Activated T-cell treated with anti-CD3 and anti-CD28 coated beads, Interleukin-2, amount 50 U/mL, for 48 hours (primary cell): ENCODE results near the gene NBPF1.
"Not testable (repeated sequence)": the region's sequence is repeated elsewhere in the genome, so short reads cannot be mapped to it uniquely, and the experiment has no call there.

Source experiments
- DNase-seq, 2 experiments: peaks; one replicate each; pipeline ENCODE4 v3.0.0-alpha.2; 2020

Gene NBPF1

DNA sequence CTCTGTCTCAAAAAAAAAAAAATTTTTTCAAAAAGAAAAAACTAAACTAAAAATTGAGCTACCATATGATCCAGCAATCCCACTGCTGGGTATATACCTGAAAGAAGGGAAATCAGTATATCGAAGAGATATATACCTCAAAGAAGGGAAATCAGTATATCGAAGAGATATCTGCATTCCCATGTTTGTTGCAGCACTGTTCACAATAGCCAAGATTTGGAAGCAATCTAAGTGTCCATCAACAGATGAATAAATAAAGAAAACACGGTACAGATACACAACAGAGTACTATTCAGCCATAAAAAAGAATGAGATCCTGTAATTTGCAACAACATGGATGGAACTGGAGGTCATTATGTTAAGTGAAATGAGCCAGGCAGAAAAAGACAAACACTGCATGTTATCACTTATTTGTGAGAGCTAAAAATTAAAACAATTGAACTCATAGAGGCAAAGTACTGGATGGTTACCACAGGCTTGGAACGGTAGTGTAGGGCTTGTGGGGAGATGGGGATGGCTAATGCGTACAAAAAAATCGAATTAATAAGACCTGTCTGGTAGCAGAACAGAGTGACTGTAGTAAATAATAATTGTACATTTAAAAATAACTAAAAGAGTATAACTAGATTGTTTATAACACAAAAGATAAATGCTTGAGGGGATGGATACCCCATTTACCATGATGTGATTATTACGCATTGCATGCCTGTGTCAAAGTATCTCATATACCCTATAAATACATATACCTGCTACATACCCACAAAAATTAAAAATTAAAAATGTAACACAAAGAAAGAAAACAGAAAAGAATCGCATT lies 28.0 kb upstream of the NBPF1 start:
- DNase-seq = not testable (repeated sequence)

- DNase-seq = peak; percentile 19 to 21
Observed at GRCh38 chr1:16639091-16640031, 26.0 kb upstream of the NBPF1 start.

- peak; percentile 22 for DNase-seq
Observed at GRCh38 chr1:16637941-16638778, 24.8 kb upstream of the NBPF1 start.

DNA sequence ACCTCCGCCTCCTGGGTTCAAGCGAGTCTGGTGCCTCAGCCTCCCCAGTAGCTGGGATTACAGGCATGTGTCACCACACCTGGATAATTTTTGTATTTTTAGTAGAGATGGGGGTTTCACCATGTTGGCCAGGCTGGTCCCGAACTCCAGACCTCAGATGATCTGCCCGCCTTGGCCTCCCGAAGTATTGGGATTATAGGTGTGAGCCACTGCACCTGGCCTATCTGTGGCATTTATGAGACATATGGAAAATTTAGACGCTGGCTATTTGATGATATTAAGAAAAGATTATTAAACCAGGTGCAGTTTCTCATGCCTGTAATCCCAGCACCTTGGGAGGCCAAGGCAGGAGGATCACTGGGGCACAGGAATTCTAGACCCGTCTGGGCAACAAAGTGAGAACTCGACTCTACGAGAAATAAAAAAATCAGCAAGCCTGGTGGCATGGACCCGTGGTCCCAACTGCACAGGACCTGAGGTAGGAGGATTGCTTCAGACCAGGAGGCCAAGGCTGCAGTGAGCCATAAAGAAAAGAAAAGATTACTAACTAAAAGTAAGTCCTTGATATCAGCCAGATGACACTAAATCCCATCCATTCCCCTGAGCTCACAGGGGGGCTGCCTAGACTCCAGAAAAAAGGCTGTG lies 23.3 kb upstream of the NBPF1 start:
- DNase-seq = peak in 1 of 2 experiments; percentile 26

DNA sequence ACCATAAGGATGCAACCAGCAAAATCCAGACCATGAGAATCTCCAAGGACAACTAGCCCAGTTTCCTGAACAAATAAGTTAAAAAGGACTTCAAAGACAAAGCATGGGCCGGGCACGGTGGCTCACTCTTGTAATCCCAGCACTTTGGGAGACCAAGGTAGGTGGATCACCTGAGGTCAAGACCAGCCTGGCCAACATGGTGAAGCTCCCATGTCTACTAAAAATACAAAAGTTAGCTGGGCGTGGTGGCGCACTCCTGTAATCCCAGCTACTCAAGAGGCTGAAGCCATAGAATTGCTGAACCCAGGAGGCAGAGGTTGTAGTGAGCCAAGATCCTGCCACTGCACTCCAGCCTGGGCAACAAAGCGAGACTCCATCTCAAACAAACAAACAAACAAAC lies 22.6 kb upstream of the NBPF1 start:
- peak in 1 of 2 experiments; percentile 16 for DNase-seq

DNA sequence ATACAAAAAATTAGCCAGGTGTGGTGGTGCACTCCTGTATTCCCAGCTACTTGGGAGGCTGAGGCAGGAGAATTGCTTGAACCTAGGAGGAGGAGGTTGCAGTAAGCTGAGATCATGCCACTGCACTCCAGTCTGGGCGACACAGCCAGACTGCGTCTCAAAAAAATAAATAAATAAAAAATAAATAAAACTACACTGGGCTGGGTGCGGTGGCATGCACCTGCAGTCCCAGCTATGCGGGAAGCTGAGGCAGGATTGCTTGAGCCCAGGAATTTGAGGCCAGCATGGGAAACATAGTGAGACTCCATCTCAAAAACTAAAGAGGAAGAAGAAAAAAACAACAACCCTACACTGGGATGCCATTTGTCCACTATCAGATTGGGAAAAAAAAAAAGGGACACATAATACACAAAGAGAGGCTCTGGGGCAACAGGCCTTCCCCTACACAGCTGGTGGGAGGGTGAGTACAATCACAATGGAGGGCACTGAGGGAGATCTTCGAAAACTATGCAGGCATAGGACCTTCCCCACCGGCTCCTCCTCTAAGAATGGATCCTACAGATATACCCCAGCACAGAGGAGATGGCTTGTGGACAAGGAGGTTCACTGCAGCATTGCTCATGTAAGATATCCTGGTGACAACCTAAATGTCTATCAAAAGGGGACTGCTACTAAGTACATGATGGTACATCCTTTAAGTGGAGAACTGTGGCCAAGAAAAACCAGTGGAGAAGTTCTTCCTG lies 20.3 kb upstream of the NBPF1 start:
- DNase-seq = not testable (repeated sequence)

- not testable (repeated sequence) for DNase-seq
Observed at GRCh38 chr1:16632044-16632850, 18.9 kb upstream of the NBPF1 start.

DNA sequence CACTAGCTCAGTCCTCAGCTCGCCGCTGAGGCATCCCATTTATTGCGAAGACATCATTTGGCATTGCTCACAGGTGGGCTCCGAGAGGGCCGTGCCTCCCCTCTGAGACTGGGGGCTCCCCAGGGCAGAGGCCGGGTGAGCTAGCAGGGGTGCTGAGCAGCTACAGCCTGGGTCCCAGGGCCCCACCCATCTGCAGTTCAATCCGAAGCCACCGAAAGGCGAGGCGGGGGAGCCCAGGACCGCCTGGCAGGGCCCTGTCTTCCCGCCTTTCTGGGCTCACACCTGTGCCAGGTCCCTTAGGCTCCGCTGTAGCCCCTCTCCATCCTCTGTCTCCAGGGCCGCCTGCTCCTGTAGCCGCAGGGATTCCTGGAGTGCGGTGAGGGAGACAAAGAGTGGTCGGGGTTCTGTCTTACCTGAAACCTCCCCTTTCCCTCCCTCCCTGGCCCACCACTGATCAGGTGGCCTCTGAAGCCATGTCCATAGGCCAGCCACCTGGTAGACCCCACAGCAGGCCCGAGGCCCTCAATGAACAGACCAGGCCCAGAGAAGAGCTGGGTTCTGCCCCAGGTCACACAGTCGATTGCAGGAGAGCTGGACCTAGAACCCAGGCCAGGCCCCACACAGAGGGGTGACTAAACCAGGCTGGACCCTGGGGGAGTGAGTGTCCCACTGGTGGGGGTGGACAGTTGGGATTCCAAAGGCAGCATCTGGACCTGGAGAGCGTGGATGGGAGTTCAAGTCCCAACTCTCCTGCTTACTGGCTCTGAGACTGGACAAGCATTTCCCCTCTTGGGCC lies 18.1 kb upstream of the NBPF1 start:
- DNase-seq = peak; percentile 24 to 29

- no peak for DNase-seq
Observed at GRCh38 chr1:16630661-16631247, 17.4 kb upstream of the NBPF1 start.

GRCh38 chr1:16629916-16630530 lies 16.7 kb upstream of the NBPF1 start:
- not testable (repeated sequence) for DNase-seq

DNA sequence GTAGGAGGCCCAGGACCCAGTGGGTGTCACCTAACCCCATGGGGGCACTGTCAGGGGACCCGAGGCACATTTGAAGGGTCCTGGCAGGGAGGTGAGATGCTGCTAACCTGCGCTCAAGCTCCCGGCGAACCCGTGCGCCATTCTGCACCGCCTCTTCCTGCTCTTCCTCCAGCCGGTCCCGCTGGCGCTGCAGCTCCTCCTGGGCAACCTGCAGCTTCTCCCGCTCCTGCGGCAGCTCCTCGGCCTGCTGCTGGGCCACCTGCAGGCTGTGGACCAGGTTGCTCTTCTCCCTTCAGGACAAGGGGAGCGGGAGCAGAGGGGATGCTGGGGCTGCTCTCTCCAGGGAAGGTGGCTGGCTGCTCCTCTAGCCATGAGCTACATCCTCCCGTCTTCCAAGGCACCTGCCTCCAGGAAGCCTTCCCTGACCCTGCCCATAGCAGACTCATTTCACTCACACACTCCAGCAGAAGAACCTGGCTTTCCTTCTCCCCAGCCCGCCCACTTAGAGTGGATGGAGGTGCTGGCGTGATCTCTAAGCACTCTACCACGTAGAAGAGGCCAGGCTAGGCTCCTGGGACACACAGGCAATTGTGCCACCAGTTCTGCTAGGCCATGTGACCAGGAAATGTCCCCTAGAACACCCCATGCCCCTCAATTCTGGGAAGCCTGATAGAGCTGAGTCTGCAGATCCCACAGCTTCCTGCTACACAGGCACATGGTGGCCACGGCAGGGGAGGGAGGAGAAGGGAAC lies 15.2 kb upstream of the NBPF1 start:
- peak; percentile 30 to 32 for DNase-seq

- peak in 1 of 2 experiments; percentile 30 for DNase-seq
Observed at GRCh38 chr1:16626409-16626983, 13.1 kb upstream of the NBPF1 start.

GRCh38 chr1:16625497-16626408 lies 12.4 kb upstream of the NBPF1 start:
- peak; percentile 29 to 38 for DNase-seq

- peak; percentile 28 to 29 for DNase-seq
Observed at GRCh38 chr1:16623812-16624719, 10.7 kb upstream of the NBPF1 start.

DNA sequence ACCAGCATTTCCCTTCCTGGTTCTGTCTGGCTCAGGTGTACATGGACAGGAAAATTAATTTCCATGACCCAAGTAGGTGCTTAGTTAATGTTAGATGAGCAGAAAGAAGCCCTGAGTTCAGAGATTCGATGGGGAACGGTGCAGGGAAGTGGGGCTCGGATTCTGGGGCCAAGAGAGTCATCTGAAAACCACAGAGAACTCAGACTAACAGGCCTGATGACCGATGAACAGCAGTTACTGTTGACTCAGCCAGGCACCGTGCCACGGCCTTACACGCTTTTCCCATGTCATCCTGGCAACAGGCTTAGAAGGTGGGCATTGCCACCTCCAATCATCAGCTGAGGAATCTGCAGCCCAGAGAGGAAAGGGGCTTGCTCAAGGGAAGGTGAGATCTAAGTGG lies 10.0 kb upstream of the NBPF1 start:
- peak; percentile 23 to 30 for DNase-seq
